Measurements from ENCODE around the gene AKAP1.

GRCh38 chr17:57164814-57165213, 79.8 kb downstream of the AKAP1 start:
- TF ChIP-seq ZNF274 (IDR thresholded peaks at IDR 0.05; ENCODE audit: low read depth, low read length) (no peak), SUZ12 (IDR thresholded peaks at IDR 0.05; ENCODE audit: extremely low read depth, insufficient read depth, insufficient read length) (no peak)

Measured in NT2/D1 (cell line).